OCI-LY1 (cell line): ENCODE data around the gene MGST3.

Experiments
- CTCF ChIP-seq: fragments of 200-600 bp; sonication (generic), shearing (Covaris generic); IDR thresholded peaks from 2 replicates; pipeline ENCODE4 v1.5.1; 2017; ENCODE audit warnings: mild to moderate bottlenecking, antibody characterized with exemption, low read length, moderate library complexity, mixed read lengths
- EZH2 ChIP-seq: fragments of 200-600 bp; sonication (generic), shearing (Covaris generic); IDR thresholded peaks from 2 replicates; pipeline ENCODE4 v1.8.0; 2017; ENCODE audit warnings: borderline replicate concordance, mixed run types, mild to moderate bottlenecking, antibody characterized with exemption, low read length, moderate library complexity, mixed read lengths

- TF ChIP-seq CTCF = no peak
- TF ChIP-seq EZH2 = no peak
These were observed 32.4 kb upstream of the MGST3 start for GRCh38 chr1:165598676-165599059.
